GM12865 (cell line): ENCODE data around the gene NDRG3.

Experiments used
- DNase-seq: peaks from one replicate; pipeline ENCODE4 v3.0.0; 2010; ENCODE audit warnings: low read depth
- H3K4me3 ChIP-seq: 2 replicates; pipeline ENCODE4 v1.5.1; 2011; ENCODE audit warnings: mild to moderate bottlenecking, low read depth, low read length, control low read depth
- TF ChIP-seq, protein P1 (sequence below): IDR thresholded peaks from 2 replicates; pipeline ENCODE4 v1.5.1; 2011; ENCODE audit warnings: low read length, control low read depth, low read depth, inconsistent platforms; ENCODE audit not compliant: insufficient read depth; ENCODE audit errors: missing control alignments

Gene NDRG3

DNA sequence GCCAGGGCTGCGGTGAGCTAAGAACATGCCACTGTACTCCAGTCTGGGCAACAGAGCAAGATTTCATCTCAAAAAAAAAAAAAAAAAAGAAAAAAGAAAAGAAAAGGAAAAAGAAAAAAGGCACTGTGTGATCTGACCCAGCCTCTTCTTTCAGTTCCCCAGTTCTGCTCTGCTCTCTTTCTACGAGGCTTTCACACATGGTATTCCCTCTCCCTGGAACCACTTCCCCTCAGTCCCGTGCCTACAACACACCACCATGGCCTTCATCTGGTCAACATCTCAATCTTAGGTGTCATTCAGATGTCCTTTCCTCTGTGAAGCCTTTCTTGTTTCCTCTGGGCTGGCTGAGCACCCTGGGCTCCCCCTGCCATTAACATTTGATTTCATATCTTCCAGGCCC, 29.9 kb upstream of the NDRG3 start:
- H3K4me3 ChIP-seq, result no peak overlapping the region
- DNase-seq, result no peak
- TF ChIP-seq, protein P1, sequence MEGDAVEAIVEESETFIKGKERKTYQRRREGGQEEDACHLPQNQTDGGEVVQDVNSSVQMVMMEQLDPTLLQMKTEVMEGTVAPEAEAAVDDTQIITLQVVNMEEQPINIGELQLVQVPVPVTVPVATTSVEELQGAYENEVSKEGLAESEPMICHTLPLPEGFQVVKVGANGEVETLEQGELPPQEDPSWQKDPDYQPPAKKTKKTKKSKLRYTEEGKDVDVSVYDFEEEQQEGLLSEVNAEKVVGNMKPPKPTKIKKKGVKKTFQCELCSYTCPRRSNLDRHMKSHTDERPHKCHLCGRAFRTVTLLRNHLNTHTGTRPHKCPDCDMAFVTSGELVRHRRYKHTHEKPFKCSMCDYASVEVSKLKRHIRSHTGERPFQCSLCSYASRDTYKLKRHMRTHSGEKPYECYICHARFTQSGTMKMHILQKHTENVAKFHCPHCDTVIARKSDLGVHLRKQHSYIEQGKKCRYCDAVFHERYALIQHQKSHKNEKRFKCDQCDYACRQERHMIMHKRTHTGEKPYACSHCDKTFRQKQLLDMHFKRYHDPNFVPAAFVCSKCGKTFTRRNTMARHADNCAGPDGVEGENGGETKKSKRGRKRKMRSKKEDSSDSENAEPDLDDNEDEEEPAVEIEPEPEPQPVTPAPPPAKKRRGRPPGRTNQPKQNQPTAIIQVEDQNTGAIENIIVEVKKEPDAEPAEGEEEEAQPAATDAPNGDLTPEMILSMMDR, result no peak

DNA sequence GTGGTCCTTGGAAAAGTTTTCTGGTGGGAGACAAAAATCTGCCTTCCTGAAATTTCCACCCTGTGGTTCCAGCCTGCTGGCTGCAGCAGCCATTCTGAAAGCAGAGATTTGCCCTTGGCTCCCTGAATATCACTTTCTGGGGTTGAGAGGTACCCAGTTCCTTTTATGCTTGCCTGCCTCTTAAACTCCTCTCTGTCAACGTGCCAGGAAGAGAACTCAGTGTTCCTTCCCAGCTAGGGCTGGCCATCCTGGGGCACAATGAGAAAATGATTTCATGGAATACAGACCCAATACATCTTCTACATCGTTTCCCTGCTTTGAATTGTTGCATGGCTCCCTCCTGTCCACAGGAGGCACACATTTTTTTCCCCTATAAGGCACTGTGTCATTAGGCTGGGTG, 29.3 kb upstream of the NDRG3 start:
- TF ChIP-seq, protein P1, result no peak
- no peak overlapping the region for H3K4me3 ChIP-seq

DNA sequence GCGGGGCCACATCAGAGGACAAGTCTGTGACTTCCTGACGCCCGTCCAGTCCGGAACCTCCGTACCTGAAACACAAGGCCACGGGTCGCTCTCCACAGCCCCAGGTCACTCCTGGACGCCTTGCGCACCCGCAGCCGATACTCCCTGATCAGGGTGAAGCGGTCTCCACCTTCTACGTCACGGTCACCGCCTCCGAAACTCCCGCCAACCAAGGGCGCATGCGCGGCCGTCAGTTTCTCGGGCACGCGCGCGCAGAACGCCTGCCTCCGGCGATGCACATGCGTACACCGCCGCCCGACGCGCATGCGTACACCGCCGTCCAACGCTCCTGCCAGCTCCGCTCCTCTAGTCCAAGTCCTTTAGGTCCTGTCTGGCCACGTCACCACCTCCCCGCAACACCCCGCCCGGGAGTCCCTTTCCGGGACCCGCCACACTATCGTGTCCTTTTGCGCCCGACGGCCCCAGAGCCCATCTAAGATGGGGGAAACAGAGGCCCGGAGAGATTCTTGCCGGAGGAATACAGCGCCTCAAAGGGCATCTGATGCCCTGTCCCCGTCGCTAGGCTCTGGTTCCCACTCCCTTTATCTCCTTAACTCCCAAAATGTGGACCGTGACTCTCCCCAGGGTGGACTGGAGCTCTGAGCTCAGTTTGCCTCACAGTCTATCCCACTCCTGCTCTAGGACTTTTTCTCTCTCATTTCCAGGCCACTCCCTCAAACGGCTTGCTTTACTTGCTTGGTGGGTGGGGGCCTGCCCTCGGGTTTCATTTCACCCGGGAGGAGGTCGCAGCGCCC, 27.9 kb upstream of the NDRG3 start, which contains the start of gene DSN1:
Gene DSN1, minus strand, starts transcription at position 167 of the 794 bp plus-strand sequence. CDS start 2,305 bp downstream, outside the sequence.
- peak within 1 kb of the TSS; percentile 91 for H3K4me3 ChIP-seq
- TF ChIP-seq, protein P1, result no peak
- DNase-seq, result peak; percentile 99

More for the DNA sequence above, 29.3 kb upstream of the NDRG3 start:
- no peak for DNase-seq

DNA sequence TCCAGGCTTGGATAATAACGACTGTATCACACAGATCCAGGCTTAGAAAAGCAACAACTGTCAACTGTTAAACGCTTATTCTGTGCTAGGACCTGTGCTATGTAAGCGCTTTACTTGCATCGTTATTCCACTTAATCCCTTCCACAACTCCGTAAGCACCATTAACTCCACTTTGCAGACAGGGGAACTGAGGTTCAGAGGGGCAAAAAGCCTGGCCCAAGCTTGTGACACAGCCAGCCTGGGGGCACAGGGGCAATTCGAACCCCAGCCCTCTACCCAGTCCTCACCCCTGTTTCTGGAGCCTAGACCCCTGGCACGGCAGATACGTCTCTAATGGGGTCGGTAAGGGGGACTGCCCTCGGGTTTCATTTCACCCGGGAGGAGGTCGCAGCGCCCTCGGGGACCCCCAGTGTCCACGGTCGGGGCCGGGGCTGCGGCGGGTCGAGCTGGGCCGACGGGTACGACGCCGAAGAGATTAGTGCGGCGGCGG, 27.3 kb upstream of the NDRG3 start:
- no peak for DNase-seq
- TF ChIP-seq, protein P1, result no peak
- H3K4me3 ChIP-seq, result peak overlapping the region; percentile 91

DNA sequence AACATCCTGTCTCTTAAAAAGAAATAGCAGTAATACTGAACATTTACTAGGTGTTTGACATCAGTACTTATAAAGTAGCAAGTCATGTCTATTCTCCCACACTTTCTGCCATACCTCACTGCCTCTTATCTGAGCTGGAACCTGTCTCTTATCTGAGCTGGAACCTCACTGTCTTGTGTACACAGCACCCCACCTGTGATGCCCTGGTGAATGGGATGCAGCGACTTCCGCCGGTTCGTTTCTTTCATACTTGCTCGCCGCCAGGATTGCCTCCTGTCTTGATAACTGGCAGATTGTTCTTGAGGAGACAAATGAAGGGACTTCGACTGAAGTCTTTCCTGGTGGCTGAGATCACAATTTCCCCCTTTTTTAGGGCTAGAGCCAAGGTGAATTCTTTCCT, 24.8 kb upstream of the NDRG3 start:
- DNase-seq, result no peak
- TF ChIP-seq, protein P1, result no peak
- H3K4me3 ChIP-seq, result no peak overlapping the region

DNA sequence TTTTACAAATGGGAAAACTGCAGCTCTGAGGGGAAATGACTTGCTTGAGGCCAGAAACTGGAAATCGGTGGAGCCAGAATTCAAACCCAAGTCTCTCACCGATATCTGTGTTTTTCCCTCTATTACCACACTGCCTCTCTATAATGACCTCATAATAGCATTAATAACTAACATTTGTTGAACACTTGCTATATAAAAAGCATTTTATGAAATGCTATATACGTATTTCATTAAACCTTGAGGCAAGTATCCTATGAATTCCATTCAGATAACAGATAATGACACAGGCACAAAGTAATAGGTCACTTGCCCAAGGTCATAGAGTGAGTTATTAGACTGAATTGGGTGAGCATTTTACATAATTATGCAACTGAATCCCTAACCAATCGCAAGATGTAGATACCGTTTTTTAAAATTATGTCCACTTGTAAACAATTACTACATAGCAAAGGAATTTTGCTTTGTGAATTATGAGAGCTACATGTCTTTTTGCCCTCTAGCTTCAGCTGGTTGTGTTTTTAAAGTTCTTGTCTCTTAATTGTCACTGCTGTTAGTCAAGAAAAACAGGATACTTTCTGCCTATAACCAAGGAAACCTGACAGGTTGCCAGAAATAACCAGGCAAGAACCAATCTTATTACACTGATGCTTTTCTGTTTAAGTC, 23.0 kb upstream of the NDRG3 start:
- DNase-seq, result no peak
- no peak overlapping the region for H3K4me3 ChIP-seq
- TF ChIP-seq, protein P1, result no peak
